Neural progenitor cell (in vitro differentiated cells): ENCODE measurements around the gene APOL5. TPM values are rescaled to one million over a fixed set of nuclear protein-coding genes. Genes with fewer than 3 reads are reported as not detected.

Experiments used
- DNase-seq: peaks from one replicate; pipeline ENCODE4 v3.0.0-alpha.2; 2016; ENCODE audit warnings: low spot score
- H2AFZ ChIP-seq: fragments of 200-600 bp; sonication (generic); replicated peaks from 2 replicates; pipeline ENCODE4 v1.6.1; 2016; ENCODE audit warnings: antibody characterized with exemption
- H3F3A ChIP-seq: fragments of 200-600 bp; sonication (generic); 2 replicates; pipeline ENCODE4 v1.6.1; 2016; ENCODE audit warnings: antibody characterized with exemption, low read depth
- H3K27ac ChIP-seq: fragments of 200-600 bp; sonication (generic); 2 replicates; pipeline ENCODE4 v1.5.1; 2016; ENCODE audit warnings: mild to moderate bottlenecking
- H3K27me3 ChIP-seq: fragments of 200-600 bp; sonication (generic); 2 replicates; pipeline ENCODE4 v1.6.1; 2016; ENCODE audit warnings: mild to moderate bottlenecking, moderate library complexity
- H3K36me3 ChIP-seq: fragments of 200-600 bp; sonication (generic); 2 replicates; pipeline ENCODE4 v1.5.1; 2016
- H3K4me1 ChIP-seq: fragments of 200-600 bp; sonication (generic); 2 replicates; pipeline ENCODE4 v1.6.1; 2016; ENCODE audit warnings: mixed run types
- H3K4me2 ChIP-seq: fragments of 200-600 bp; sonication (generic); 2 replicates; pipeline ENCODE4 v1.6.1; 2016
- H3K4me3 ChIP-seq: fragments of 200-600 bp; sonication (generic); 2 replicates; pipeline ENCODE4 v1.5.1; 2016
- H3K79me2 ChIP-seq: fragments of 200-600 bp; sonication (generic); 2 replicates; pipeline ENCODE4 v1.6.1; 2016; ENCODE audit warnings: low read depth
- H3K9ac ChIP-seq: fragments of 200-600 bp; sonication (generic); 2 replicates; pipeline ENCODE4 v1.6.1; 2016
- H3K9me3 ChIP-seq: fragments of 200-600 bp; sonication (generic); 2 replicates; pipeline ENCODE4 v1.5.1; 2016; ENCODE audit warnings: low read depth
- H4K20me1 ChIP-seq: fragments of 200-600 bp; sonication (generic); 2 replicates; pipeline ENCODE4 v1.6.1; 2016; ENCODE audit warnings: low read depth
- H3K27ac Mint-ChIP-seq: 3 replicates; pipeline ENCODE4 v1.8.0; 2021; ENCODE audit warnings: mixed read lengths
- H3K27me3 Mint-ChIP-seq: 2 replicates; pipeline ENCODE4 v1.8.0; 2022; ENCODE audit warnings: low read depth, mild to moderate bottlenecking, inconsistent platforms, moderate library complexity, mixed read lengths; ENCODE audit not compliant: insufficient read depth
- H3K36me3 Mint-ChIP-seq: 3 replicates; pipeline ENCODE4 v1.8.0; 2021; ENCODE audit warnings: mixed read lengths
- H3K4me1 Mint-ChIP-seq: 3 replicates; pipeline ENCODE4 v1.8.0; 2021; ENCODE audit warnings: mixed read lengths
- H3K4me3 Mint-ChIP-seq: 3 replicates; pipeline ENCODE4 v1.8.0; 2021; ENCODE audit warnings: mild to moderate bottlenecking, moderate library complexity, mixed read lengths
- H3K9me3 Mint-ChIP-seq: 3 replicates; pipeline ENCODE4 v1.8.0; 2020; ENCODE audit warnings: mixed read lengths
- EZH2 ChIP-seq: fragments of 200-600 bp; sonication (generic); IDR thresholded peaks from 2 replicates; pipeline ENCODE4 v1.6.1; 2017; ENCODE audit warnings: antibody characterized with exemption, mild to moderate bottlenecking, moderate library complexity
- EZH2phosphoT487 ChIP-seq: fragments of 200-600 bp; sonication (generic); IDR thresholded peaks from 2 replicates; pipeline ENCODE4 v1.6.1; 2017; ENCODE audit warnings: antibody characterized with exemption
- total RNA-seq: library from RNA; depleted of rRNA; stranded (reverse); fragments of >200 nt; gene quantifications from 2 replicates; pipeline ENCODE4 v1.2.3, GENCODE V29; 2015; ENCODE audit warnings: low replicate concordance
- TF ChIP-seq, protein P1 (sequence below): fragments of 200-600 bp; sonication (generic); IDR thresholded peaks from 2 replicates; pipeline ENCODE4 v1.5.1; 2017; ENCODE audit warnings: antibody characterized with exemption, mild to moderate bottlenecking

APOL5 gene
- total RNA-seq, 1 donor from 2014 or later: not detected

GRCh38 chr22:35742342-35743100 is 24.8 kb downstream of the APOL5 start:
- H3K27me3 Mint-ChIP-seq: no peaks in the 10 kb centered on the region
- no peak overlapping the region for H3K27ac ChIP-seq
- TF ChIP-seq, protein P1, sequence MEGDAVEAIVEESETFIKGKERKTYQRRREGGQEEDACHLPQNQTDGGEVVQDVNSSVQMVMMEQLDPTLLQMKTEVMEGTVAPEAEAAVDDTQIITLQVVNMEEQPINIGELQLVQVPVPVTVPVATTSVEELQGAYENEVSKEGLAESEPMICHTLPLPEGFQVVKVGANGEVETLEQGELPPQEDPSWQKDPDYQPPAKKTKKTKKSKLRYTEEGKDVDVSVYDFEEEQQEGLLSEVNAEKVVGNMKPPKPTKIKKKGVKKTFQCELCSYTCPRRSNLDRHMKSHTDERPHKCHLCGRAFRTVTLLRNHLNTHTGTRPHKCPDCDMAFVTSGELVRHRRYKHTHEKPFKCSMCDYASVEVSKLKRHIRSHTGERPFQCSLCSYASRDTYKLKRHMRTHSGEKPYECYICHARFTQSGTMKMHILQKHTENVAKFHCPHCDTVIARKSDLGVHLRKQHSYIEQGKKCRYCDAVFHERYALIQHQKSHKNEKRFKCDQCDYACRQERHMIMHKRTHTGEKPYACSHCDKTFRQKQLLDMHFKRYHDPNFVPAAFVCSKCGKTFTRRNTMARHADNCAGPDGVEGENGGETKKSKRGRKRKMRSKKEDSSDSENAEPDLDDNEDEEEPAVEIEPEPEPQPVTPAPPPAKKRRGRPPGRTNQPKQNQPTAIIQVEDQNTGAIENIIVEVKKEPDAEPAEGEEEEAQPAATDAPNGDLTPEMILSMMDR: no peak
- TF ChIP-seq EZH2phosphoT487 (no peak), EZH2 (no peak)

GRCh38 chr22:35743326-35743860 is 25.7 kb downstream of the APOL5 start:
- H3K27ac Mint-ChIP-seq: no peak overlapping the region
- H3K4me2 ChIP-seq: no peak overlapping the region

More at GRCh38 chr22:35742342-35743100, 24.8 kb downstream of the APOL5 start:
- peaks cover 9% of the 10 kb centered on the region for H3K4me1 Mint-ChIP-seq
- H3K4me2 ChIP-seq: no peak overlapping the region
- H3K36me3 Mint-ChIP-seq: peaks cover 44% of the 10 kb centered on the region
- H4K20me1 ChIP-seq: no peaks in the 10 kb centered on the region
- H3K27ac Mint-ChIP-seq: no peak overlapping the region
- no peaks in the 10 kb centered on the region for H3K36me3 ChIP-seq
- H3K9ac ChIP-seq: no peak overlapping the region
- H3K79me2 ChIP-seq: no peaks in the 10 kb centered on the region
- H3K9me3 ChIP-seq: no peaks in the 10 kb centered on the region
- H2AFZ ChIP-seq: no peak overlapping the region
- no peak for DNase-seq
- no peaks in the 10 kb centered on the region for H3K9me3 Mint-ChIP-seq
- peaks cover 11% of the 10 kb centered on the region for H3K4me1 ChIP-seq
- H3F3A ChIP-seq: no peaks in the 10 kb centered on the region
- no peak overlapping the region for H3K4me3 Mint-ChIP-seq
- H3K4me3 ChIP-seq: no peak overlapping the region
- no peaks in the 10 kb centered on the region for H3K27me3 ChIP-seq

GRCh38 chr22:35746248-35746647 is 28.6 kb downstream of the APOL5 start:
- peaks cover 5% of the 10 kb centered on the region for H4K20me1 ChIP-seq
- peaks cover 29% of the 10 kb centered on the region for H3K36me3 Mint-ChIP-seq
- H3K4me1 Mint-ChIP-seq: peaks cover 17% of the 10 kb centered on the region
- no peaks in the 10 kb centered on the region for H3K27me3 ChIP-seq
- no peaks in the 10 kb centered on the region for H3K9me3 ChIP-seq
- no peaks in the 10 kb centered on the region for H3K36me3 ChIP-seq
- H3K4me3 Mint-ChIP-seq: no peak overlapping the region
- no peak overlapping the region for H3K4me3 ChIP-seq
- no peak overlapping the region for H3K9ac ChIP-seq
- DNase-seq: no peak
- peaks cover 49% of the 10 kb centered on the region for H3K4me1 ChIP-seq
- no peak overlapping the region for H2AFZ ChIP-seq
- H3K27ac ChIP-seq: no peak overlapping the region
- no peaks in the 10 kb centered on the region for H3K27me3 Mint-ChIP-seq
- H3K4me2 ChIP-seq: no peak overlapping the region
- H3K79me2 ChIP-seq: no peaks in the 10 kb centered on the region
- H3F3A ChIP-seq: peaks cover 8% of the 10 kb centered on the region
- no peak overlapping the region for H3K27ac Mint-ChIP-seq
- TF ChIP-seq EZH2 (no peak), EZH2phosphoT487 (no peak)
- TF ChIP-seq, protein P1: no peak
- H3K9me3 Mint-ChIP-seq: no peaks in the 10 kb centered on the region

More at GRCh38 chr22:35743326-35743860, 25.7 kb downstream of the APOL5 start:
- no peaks in the 10 kb centered on the region for H3K79me2 ChIP-seq
- H3K9ac ChIP-seq: no peak overlapping the region
- Mint-ChIP-seq H3K4me1 (peaks cover 9% of the 10 kb centered on the region), H3K4me3 (no peak overlapping the region), H3K27me3 (no peaks in the 10 kb centered on the region), H3K36me3 (peaks cover 37% of the 10 kb centered on the region), H3K9me3 (no peaks in the 10 kb centered on the region)
- TF ChIP-seq, protein P1: no peak
- TF ChIP-seq EZH2 (no peak), EZH2phosphoT487 (no peak)
- no peak overlapping the region for H3K4me3 ChIP-seq
- no peak overlapping the region for H3K27ac ChIP-seq
- H2AFZ ChIP-seq: no peak overlapping the region
- no peaks in the 10 kb centered on the region for H3K9me3 ChIP-seq
- H4K20me1 ChIP-seq: peaks cover 3% of the 10 kb centered on the region
- no peaks in the 10 kb centered on the region for H3F3A ChIP-seq
- H3K4me1 ChIP-seq: peaks cover 20% of the 10 kb centered on the region
- H3K27me3 ChIP-seq: no peaks in the 10 kb centered on the region
- DNase-seq: no peak
- H3K36me3 ChIP-seq: no peaks in the 10 kb centered on the region
